OCI-LY1 (cell line): ENCODE results near the gene ASAP3.
"Not testable (repeated sequence)": the region's sequence is repeated elsewhere in the genome, so short reads cannot be mapped to it uniquely, and the experiment has no call there.

Source experiments
- H2AFZ ChIP-seq: fragments of 200-600 bp; sonication (generic), shearing (Covaris generic); 2 replicates; pipeline ENCODE4 v1.6.0; 2014; ENCODE audit warnings: antibody characterized with exemption, mild to moderate bottlenecking, low read length
- H3F3A ChIP-seq: fragments of 200-600 bp; sonication (generic), shearing (Covaris generic); 2 replicates; pipeline ENCODE4 v1.6.0; 2014; ENCODE audit warnings: mild to moderate bottlenecking, antibody characterized with exemption, low read length, moderate library complexity; ENCODE audit not compliant: insufficient read depth
- H3K27ac ChIP-seq: fragments of 200-600 bp; sonication (generic); 2 replicates; pipeline ENCODE4 v1.5.1; 2014; ENCODE audit warnings: low read length, mixed run types, mild to moderate bottlenecking, low read depth; ENCODE audit not compliant: poor library complexity, severe bottlenecking
- H3K27me3 ChIP-seq: fragments of 200-600 bp; sonication (generic); 2 replicates; pipeline ENCODE4 v1.6.0; 2014; ENCODE audit warnings: antibody characterized with exemption, mild to moderate bottlenecking, low read length, moderate library complexity; ENCODE audit not compliant: insufficient read depth
- H3K36me3 ChIP-seq: fragments of 200-600 bp; sonication (generic); 2 replicates; pipeline ENCODE4 v1.6.1; 2014; ENCODE audit warnings: mild to moderate bottlenecking, antibody characterized with exemption, low read length, moderate library complexity, mixed read lengths; ENCODE audit not compliant: insufficient read depth
- H3K4me1 ChIP-seq: fragments of 200-600 bp; sonication (generic); 2 replicates; pipeline ENCODE4 v1.5.1; 2014; ENCODE audit warnings: mild to moderate bottlenecking, low read length, moderate library complexity; ENCODE audit not compliant: insufficient read depth, severe bottlenecking
- H3K4me2 ChIP-seq: fragments of 200-600 bp; sonication (generic), shearing (Covaris generic); 2 replicates; pipeline ENCODE4 v1.6.1; 2014; ENCODE audit warnings: low read length
- H3K4me3 ChIP-seq: fragments of 200-600 bp; sonication (generic); 2 replicates; pipeline ENCODE4 v1.5.1; 2014; ENCODE audit warnings: low read length, low read depth, mild to moderate bottlenecking, mixed read lengths; ENCODE audit not compliant: poor library complexity, severe bottlenecking
- H3K79me2 ChIP-seq: fragments of 200-600 bp; shearing (Covaris generic); 2 replicates; pipeline ENCODE4 v1.6.1; 2016; ENCODE audit warnings: mixed run types, low read length, mixed read lengths; ENCODE audit not compliant: insufficient read depth
- H3K9ac ChIP-seq: fragments of 200-600 bp; sonication (generic), shearing (Covaris generic); 2 replicates; pipeline ENCODE4 v1.6.1; 2014; ENCODE audit warnings: mild to moderate bottlenecking, low read length, mixed read lengths
- H3K9me2 ChIP-seq: fragments of 200-600 bp; sonication (generic), shearing (Covaris generic); 2 replicates; pipeline ENCODE4 v1.6.1; 2014; ENCODE audit warnings: low read depth, mild to moderate bottlenecking, low read length, mixed read lengths
- H3K9me3 ChIP-seq: fragments of 200-600 bp; shearing (Covaris generic); 2 replicates; pipeline ENCODE4 v1.6.1; 2014; ENCODE audit warnings: low read length, mixed read lengths
- H4K20me1 ChIP-seq: fragments of 200-600 bp; sonication (generic), shearing (Covaris generic); 2 replicates; pipeline ENCODE4 v1.6.0; 2016; ENCODE audit warnings: mild to moderate bottlenecking, low read length; ENCODE audit not compliant: insufficient read depth
- CTCF ChIP-seq: fragments of 200-600 bp; sonication (generic), shearing (Covaris generic); IDR thresholded peaks from 2 replicates; pipeline ENCODE4 v1.5.1; 2017; ENCODE audit warnings: mild to moderate bottlenecking, antibody characterized with exemption, low read length, moderate library complexity, mixed read lengths
- EZH2 ChIP-seq: fragments of 200-600 bp; sonication (generic), shearing (Covaris generic); IDR thresholded peaks from 2 replicates; pipeline ENCODE4 v1.8.0; 2017; ENCODE audit warnings: borderline replicate concordance, mixed run types, mild to moderate bottlenecking, antibody characterized with exemption, low read length, moderate library complexity, mixed read lengths

Gene ASAP3

GRCh38 chr1:23496490-23497181 is 12.7 kb upstream of the ASAP3 start:
- no peaks in the 10 kb centered on the region for H4K20me1 ChIP-seq
- no peaks in the 10 kb centered on the region for H3K79me2 ChIP-seq
- H3K9ac ChIP-seq, result no peak overlapping the region
- TF ChIP-seq CTCF (no peak), EZH2 (no peak)
- no peak overlapping the region for H3K27ac ChIP-seq
- no peaks in the 10 kb centered on the region for H3F3A ChIP-seq
- H3K4me1 ChIP-seq, result peaks cover 9% of the 10 kb centered on the region
- no peaks in the 10 kb centered on the region for H3K9me2 ChIP-seq
- H3K9me3 ChIP-seq, result no peaks in the 10 kb centered on the region
- no peaks in the 10 kb centered on the region for H3K36me3 ChIP-seq
- H2AFZ ChIP-seq, result no peak overlapping the region
- H3K4me2 ChIP-seq, result no peak overlapping the region
- no peaks in the 10 kb centered on the region for H3K27me3 ChIP-seq
- H3K4me3 ChIP-seq, result no peak overlapping the region

DNA sequence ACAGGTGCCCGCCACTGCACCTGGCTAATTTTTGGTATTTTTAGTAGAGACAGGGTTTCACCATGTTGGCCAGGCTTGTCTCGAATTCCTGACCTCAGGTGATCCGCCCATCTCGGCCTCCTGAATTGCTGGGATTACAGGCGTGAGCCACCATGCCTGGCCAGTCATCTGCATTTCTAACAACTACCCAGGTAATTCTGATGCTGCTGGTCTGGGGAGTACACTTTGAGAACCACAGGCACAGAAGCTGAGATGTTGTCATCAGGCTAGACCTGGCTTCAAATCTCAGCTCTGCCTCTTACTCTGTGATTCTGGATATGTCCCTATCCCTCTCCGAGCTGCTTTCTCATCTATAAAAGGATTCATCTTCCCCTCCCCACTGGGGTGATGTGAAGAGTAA is 10.9 kb upstream of the ASAP3 start:
- not testable (repeated sequence) for H3K36me3 ChIP-seq, H3K27me3 ChIP-seq, H3K4me3 ChIP-seq, H2AFZ ChIP-seq, H3K9ac ChIP-seq, H3K4me2 ChIP-seq, H3K4me1 ChIP-seq, H3F3A ChIP-seq, H3K79me2 ChIP-seq, H3K9me2 ChIP-seq, H3K9me3 ChIP-seq, H4K20me1 ChIP-seq, H3K27ac ChIP-seq

- H3K9me3 ChIP-seq, H3K4me3 ChIP-seq, H3K36me3 ChIP-seq, H3K4me2 ChIP-seq, H3K27me3 ChIP-seq, H3K9ac ChIP-seq, H3K79me2 ChIP-seq, H3K9me2 ChIP-seq, H3K27ac ChIP-seq, H4K20me1 ChIP-seq, H3K4me1 ChIP-seq, H3F3A ChIP-seq, H2AFZ ChIP-seq: not testable (repeated sequence)
Observed at GRCh38 chr1:23492776-23493175, 8.8 kb upstream of the ASAP3 start.

DNA sequence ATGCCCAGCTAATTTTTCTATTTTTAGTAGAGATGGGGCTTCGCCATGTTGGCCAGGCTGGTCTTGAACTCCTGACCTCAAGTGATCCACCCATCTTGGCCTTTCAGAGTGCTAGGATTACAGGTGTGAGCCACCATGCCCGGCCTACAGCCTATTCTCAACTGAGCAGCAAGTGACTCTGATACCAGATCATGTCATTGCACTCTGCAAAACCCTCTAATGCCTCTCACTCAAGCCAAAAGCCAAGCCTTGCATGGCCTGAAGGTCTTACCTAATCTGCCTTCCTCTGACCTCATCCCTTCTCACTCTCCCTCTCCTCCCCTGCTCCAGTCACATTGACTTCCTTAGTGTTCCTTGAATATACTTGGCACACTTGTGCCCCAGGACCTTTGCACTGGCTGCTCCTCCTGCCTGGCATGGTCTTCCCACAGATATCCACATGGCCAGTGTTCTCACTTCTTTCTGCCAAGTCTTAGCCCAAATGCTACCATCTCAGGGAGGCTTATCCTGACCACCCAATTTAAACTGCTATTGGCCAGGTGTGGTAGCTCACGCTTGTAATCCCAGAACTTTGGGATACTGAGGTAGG is 8.2 kb upstream of the ASAP3 start:
- Histone ChIP-seq H3K27me3 (no peaks in the 10 kb centered on the region), H3K9me3 (no peaks in the 10 kb centered on the region), H3K36me3 (no peaks in the 10 kb centered on the region), H3K27ac (no peak overlapping the region), H3K9ac (no peak overlapping the region), H3K79me2 (no peaks in the 10 kb centered on the region), H3K9me2 (no peaks in the 10 kb centered on the region), H3F3A (no peaks in the 10 kb centered on the region), H3K4me2 (no peak overlapping the region), H3K4me3 (no peak overlapping the region), H3K4me1 (peaks cover 6% of the 10 kb centered on the region), H4K20me1 (no peaks in the 10 kb centered on the region), H2AFZ (no peak overlapping the region)
- TF ChIP-seq EZH2, result no peak
- no peak for TF ChIP-seq CTCF
